ENCODE measurements around the gene UBE2V1. TPM values are rescaled to one million over a fixed set of nuclear protein-coding genes. Genes with fewer than 3 reads are reported as not detected.

The UBE2V1 gene
- total RNA-seq, 1 donor = 105 TPM

- no peak for DNase-seq (ENCODE audit: low read depth)
- H3K4me3 ChIP-seq (ENCODE audit: low read depth, low read length) = no peak overlapping the region
- TF ChIP-seq CTCF (IDR thresholded peaks at IDR 0.05; ENCODE audit: insufficient read depth, low read length) = no peak
Observed at GRCh38 chr20:50032955-50033666, 79.8 kb downstream of the UBE2V1 start.

Other genes starting within 250 kb of the UBE2V1 start
- 1.5 and 3.4 TPM in 2 replicates for gene SPATA2, start 197.6 kb downstream of the UBE2V1 start, total RNA-seq (ENCODE audit: low replicate concordance)
- 56.4 and 114 TPM in 2 replicates for gene RNF114, start 176.8 kb downstream of the UBE2V1 start, total RNA-seq (ENCODE audit: low replicate concordance)
- gene SNAI1, start 130.2 kb downstream of the UBE2V1 start, total RNA-seq (ENCODE audit: low replicate concordance) = 1.1 and 2.7 TPM in 2 replicates
- 9.3 and 19.9 TPM in 2 replicates for gene PEDS1, start 40.6 kb upstream of the UBE2V1 start, total RNA-seq (ENCODE audit: low replicate concordance)
- gene CEBPB, start 77.7 kb upstream of the UBE2V1 start, total RNA-seq (ENCODE audit: low replicate concordance) = 38.1 TPM in 2 replicates

Measured in fibroblast of the aortic adventitia (primary cell).